GM12891 (cell line): ENCODE results near the gene USF2.

Source experiments
- POLR2A ChIP-seq: IDR thresholded peaks from 2 replicates; pipeline ENCODE4 v1.6.1; 2011; ENCODE audit warnings: low read depth, low read length, control low read depth
- POU2F2 ChIP-seq: IDR thresholded peaks from 2 replicates; pipeline ENCODE4 v1.6.1; 2011; ENCODE audit warnings: low read depth, mild to moderate bottlenecking, control low read depth, low read length, moderate library complexity
- SPI1 ChIP-seq: IDR thresholded peaks from 2 replicates; pipeline ENCODE4 v1.6.1; 2011; ENCODE audit warnings: low read depth, low read length, control low read depth

GRCh38 chr19:35327642-35328041, 58.9 kb downstream of the USF2 start:
- TF ChIP-seq SPI1 (no peak), POLR2A (no peak), POU2F2 (no peak)
